HL-60/S4 (cell line): ENCODE results near the gene ELOVL6.

Experiments used
- in situ Hi-C: fragments of 300-500 bp; cut with MboI; formaldehyde crosslinking; loops from 2 replicates; pipeline ENCODE4 v1.14.3; 2022; ENCODE audit warnings: low sequenced_read_pairs

ELOVL6 gene

GRCh38 chr4:110129544-110129943 is 68.9 kb downstream of the ELOVL6 start:
- in situ Hi-C loops: no loop called here

- in situ Hi-C loops: no loop called here
Observed at GRCh38 chr4:110128472-110128919, 69.9 kb downstream of the ELOVL6 start.

- in situ Hi-C loops: no loop called here
Observed at GRCh38 chr4:110128029-110128428, 70.4 kb downstream of the ELOVL6 start.

GRCh38 chr4:110124711-110125110 is 73.7 kb downstream of the ELOVL6 start:
- in situ Hi-C loops: no loop called here

- in situ Hi-C loops: no loop called here
Observed at GRCh38 chr4:110122201-110122600, 76.2 kb downstream of the ELOVL6 start.

GRCh38 chr4:110120506-110120905 is 77.9 kb downstream of the ELOVL6 start:
- in situ Hi-C loops: no loop called here

- in situ Hi-C loops: no loop called here
Observed at GRCh38 chr4:110119880-110120279, 78.5 kb downstream of the ELOVL6 start.

GRCh38 chr4:110119337-110119736 is 79.1 kb downstream of the ELOVL6 start:
- in situ Hi-C loops: no loop called here

GRCh38 chr4:110112056-110112455 is 86.4 kb downstream of the ELOVL6 start:
- in situ Hi-C loops: no loop called here

GRCh38 chr4:110109455-110109854 is 89.0 kb downstream of the ELOVL6 start:
- in situ Hi-C loops: no loop called here

- in situ Hi-C loops: no loop called here
Observed at GRCh38 chr4:110108960-110109359, 89.5 kb downstream of the ELOVL6 start.

GRCh38 chr4:110108422-110108821 is 90.0 kb downstream of the ELOVL6 start:
- in situ Hi-C loops: no loop called here

- in situ Hi-C loops: no loop called here
Observed at GRCh38 chr4:110107866-110108265, 90.5 kb downstream of the ELOVL6 start.

GRCh38 chr4:110106931-110107296 is 91.5 kb downstream of the ELOVL6 start:
- in situ Hi-C loops: no loop called here

GRCh38 chr4:110104661-110105060 is 93.8 kb downstream of the ELOVL6 start:
- in situ Hi-C loops: no loop called here

- in situ Hi-C loops: no loop called here
Observed at GRCh38 chr4:110099638-110100037, 98.8 kb downstream of the ELOVL6 start.

GRCh38 chr4:110096405-110096804 is 102.0 kb downstream of the ELOVL6 start:
- in situ Hi-C loops: no loop called here

- in situ Hi-C loops: no loop called here
Observed at GRCh38 chr4:110092646-110093045, 105.8 kb downstream of the ELOVL6 start.

- in situ Hi-C loops: no loop called here
Observed at GRCh38 chr4:110091434-110092140, 106.8 kb downstream of the ELOVL6 start.

GRCh38 chr4:110088670-110089069 is 109.7 kb downstream of the ELOVL6 start:
- in situ Hi-C loops: no loop called here

- in situ Hi-C loops: no loop called here
Observed at GRCh38 chr4:110087070-110087708, 111.2 kb downstream of the ELOVL6 start.

- in situ Hi-C loops: no loop called here
Observed at GRCh38 chr4:110085131-110085530, 113.3 kb downstream of the ELOVL6 start.

GRCh38 chr4:110084154-110084553 is 114.3 kb downstream of the ELOVL6 start:
- in situ Hi-C loops: no loop called here
